SKM-1 (cell line): Measurements from ENCODE around the gene E2F2.

Experiments
- DNase-seq: peaks from one replicate; lab custom pipeline; 2025; ENCODE audit not compliant: unreplicated experiment; lab: John Stamatoyannopoulos, UW

Gene E2F2, protein sequence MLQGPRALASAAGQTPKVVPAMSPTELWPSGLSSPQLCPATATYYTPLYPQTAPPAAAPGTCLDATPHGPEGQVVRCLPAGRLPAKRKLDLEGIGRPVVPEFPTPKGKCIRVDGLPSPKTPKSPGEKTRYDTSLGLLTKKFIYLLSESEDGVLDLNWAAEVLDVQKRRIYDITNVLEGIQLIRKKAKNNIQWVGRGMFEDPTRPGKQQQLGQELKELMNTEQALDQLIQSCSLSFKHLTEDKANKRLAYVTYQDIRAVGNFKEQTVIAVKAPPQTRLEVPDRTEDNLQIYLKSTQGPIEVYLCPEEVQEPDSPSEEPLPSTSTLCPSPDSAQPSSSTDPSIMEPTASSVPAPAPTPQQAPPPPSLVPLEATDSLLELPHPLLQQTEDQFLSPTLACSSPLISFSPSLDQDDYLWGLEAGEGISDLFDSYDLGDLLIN

DNA sequence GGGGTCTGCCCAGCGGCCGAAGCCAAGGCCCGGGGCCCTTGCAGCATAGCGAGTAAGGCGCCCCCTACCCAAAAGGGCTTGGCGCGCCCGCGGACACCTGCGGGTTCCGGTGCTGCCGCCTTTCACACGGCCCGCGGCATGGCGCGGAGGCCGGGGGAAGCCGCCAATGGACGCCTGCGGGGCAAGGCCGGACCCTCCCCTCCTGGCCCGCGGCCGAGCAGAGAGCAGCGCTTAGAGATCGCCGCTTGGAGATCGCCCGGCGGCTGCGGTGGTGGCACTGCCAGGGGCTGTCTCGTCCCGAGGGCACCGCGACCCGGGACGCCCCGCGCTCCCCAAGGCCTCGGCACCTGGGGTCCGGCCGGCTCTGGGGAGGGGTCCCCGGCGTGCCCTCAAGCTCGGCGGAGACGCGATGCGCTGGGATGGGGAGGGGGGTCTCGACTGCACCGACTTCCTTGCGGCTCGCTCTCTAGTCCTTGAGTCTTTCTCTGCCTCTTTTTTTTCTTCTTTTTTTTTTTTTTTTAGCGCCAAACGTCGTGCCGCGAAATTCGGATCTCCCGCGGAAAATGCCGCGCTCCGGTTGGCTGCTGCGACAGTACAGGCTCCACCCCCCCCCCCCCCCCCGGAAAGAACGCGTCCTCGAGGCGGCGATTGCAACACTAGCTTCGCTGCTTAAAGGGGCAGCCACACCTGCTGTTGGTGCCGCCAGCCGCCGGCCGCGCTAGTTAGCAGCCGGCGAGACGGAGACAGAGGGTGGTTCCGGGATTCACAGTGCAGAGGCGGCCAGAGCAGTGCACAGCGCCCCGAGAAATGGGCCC is at the start of gene E2F2:
Gene E2F2, minus strand, starts transcription at position 487 of the 815 bp plus-strand sequence. Its CDS starts 440 bp downstream, at position 47.
- DNase-seq = no peak

DNA sequence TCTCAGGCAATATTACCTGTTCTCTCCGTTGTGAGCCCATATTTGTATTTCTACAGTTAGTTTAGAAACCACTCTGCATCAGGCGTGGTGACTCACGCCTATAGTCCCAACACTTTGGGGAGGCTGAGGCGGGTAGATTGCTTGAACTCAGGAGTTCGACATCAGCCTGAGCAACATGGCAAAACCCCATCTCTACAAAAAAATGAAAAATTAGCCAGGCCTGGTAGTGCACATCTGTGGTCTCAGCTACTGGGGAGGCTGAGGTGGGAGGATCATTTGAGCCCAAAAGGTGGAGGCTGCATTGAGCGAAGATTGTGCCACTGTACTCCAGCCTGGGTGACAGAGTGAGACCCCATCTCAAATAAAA is 47.9 kb upstream of the E2F2 start:
- no peak for DNase-seq

DNA sequence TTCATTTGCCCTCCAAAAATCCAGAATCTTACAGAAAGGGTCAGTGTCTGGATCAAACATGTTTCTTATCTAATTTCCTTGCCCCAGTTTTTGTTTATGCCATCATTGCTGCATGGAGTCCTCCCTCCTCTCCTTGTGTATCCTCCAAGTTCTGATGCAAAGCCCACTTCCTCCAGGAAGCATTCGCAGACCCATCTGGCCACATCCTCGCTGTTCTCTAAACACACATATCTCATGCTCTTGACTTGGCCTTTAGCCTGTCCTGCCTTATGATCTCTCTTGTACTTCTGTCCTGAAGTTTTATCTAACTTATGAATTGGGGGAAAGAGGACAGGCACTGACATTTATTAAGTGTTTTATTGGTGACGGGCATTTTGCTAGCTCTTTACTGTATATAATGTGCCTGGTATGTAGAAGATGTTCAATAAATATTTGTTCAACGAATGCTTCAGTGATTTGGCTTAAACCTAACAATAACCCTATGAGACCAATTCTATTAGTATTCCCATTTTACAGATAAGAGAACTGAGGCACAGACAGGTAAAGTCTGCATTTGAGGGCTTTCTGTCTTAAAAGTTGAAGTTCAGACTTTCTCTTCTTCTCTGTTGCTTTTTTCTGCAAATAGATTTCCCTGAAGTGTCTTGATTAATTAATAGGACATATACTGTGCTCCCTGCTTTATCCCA is 47.4 kb upstream of the E2F2 start:
- no peak for DNase-seq

DNA sequence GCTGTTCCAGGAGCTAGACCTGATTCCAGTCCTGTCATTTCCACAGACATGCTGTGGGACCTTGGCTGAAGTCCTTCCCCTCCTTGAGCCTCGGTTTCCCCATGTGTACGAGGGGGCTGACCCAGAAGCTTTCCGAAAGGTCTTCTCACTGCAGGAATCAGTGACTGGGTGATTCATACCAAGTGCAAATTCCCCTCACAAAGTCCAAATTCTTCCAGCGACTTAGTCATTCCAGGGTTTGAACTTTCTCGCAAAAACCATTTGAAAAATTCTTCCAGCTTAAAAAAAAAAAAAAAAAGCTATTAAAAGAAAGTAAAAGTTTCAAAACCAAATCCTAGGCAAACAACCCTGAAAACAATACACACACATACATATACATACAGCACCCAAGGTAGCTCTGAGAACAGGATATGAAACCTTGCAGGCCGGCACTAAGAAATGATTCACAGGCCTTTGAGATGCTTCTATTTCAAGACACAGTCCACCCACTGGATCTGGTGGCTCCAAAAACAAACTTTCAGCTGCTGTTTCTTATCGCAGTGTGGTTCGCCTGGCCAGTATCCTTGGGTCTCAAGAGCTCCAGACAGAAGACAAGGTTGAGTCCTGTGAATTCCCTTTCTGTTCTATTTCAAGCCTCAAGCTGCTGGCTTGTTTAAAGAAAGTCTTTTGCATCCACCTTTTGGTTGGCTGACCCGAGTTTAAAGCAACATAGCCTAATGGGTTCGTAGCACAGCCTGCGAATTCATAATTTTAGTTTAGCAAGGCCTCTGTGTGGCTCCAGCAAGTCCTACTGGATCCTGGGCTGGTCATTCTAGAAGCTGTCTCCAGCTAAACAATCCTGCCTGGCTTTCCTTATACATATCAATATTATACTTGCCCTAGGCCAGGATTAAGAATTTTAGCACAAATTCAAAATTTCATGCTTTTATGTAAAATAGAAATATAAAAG is 46.3 kb upstream of the E2F2 start:
- DNase-seq = no peak

DNA sequence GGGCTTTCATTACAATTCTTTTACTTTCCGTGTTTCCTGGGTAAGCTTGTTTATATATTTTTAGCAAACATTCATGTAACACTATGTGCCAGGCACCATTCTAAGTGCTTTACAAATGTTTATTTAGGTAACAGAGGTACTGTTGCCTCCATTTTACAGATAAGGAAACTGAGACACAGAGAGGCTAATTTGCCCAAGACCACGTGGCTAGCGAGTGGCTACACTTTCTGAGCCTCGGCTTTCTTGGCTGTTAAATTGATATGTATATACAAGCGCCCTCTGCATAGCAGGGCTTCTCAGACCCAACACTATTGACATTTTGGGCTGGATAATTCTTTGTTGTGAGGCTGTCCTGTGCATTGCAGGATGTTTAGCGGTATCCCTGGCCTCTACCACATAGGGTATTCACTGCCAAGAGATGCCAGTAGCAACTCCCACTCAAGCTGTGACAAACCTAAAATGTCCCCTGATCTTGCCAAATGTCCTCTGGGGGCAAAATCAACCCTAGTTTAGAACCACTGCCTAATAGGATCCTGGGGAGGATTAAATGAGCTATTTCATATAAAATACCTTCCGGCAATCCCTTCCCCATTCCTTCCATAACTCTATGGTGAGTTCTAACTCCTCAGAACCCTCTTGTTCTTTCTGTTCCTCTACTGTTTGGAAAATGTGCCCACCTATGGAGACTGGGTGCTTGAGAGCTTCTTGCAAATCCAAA is 45.5 kb upstream of the E2F2 start:
- no peak for DNase-seq

DNA sequence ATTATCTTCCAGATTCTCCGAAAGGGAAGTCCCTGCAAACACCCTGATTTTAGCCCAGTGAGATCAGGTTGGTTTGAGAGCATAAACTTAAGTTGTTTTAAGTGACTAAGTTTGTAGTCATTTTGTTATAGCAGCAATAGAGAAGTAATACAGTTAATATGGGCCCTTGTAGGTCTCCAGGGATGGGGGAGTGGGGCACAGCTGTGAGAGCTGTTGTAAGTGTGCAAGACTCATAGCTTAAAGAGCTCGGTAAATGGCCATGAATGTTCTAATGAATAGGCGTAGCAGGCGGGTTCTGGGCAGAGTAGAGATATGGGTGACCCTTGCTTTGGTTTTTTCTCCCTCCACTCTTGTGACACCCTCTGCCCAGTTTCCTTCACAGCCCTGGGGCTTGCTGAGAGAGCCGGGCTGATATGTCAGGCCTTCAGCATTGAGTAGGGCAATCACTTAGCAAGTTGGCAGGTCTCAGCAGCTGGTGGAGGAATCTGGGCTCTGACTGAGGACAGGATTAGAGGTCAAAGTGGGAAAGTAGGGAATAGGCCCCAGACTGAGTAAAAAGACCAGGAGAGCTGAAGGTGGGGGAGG is 44.3 kb upstream of the E2F2 start:
- no peak for DNase-seq

DNA sequence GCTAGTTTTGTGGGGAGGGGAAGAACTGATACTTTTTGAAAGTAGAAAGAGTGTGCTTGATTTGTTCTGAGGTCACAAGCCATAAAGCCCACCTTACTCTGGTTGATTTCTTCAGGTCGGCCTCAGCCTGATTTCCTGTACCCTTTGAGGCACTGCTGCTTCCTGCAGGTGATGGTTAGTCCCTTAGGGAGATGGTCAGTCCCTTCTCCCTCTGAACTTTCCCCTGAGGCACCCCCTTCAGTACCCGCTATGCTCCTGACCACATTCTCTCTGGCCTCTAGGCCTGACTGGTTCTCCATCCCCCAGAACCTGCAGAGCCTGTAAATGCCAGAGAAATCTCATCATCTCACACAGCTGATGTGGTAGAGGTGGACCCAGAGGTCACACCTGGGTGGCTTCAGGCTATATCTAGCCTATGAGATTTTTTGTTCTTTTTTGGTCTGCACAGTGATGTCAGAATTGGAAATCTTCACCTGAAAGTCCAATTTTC is 43.3 kb upstream of the E2F2 start:
- DNase-seq = no peak

DNA sequence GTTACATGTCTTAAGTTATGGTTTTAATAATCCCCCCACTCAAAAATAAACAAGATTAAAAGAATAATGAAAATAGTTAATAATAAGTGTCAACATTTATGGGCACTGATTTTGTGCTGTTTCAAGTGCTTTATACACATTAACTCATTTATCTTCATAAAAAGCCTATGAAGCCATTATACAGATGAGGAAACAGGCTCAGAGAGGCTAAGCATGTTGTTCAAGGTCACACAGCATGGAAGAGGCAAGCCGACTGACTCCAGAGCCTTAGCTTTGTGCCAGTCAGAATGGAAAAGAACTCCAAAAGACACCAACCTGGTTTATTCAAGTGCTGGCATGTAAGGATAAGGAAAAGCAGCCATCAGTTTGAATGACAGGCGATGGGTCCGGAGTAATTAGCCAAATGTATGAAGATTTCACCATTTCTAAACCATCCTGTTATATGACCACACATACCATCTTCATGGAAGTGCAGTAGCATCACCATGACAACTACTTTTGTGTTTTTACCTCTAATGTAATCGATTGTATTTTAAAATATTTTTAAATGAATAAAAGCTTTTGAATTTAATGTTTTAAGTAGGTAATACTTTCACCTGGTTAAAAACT is 42.6 kb upstream of the E2F2 start:
- DNase-seq = no peak

DNA sequence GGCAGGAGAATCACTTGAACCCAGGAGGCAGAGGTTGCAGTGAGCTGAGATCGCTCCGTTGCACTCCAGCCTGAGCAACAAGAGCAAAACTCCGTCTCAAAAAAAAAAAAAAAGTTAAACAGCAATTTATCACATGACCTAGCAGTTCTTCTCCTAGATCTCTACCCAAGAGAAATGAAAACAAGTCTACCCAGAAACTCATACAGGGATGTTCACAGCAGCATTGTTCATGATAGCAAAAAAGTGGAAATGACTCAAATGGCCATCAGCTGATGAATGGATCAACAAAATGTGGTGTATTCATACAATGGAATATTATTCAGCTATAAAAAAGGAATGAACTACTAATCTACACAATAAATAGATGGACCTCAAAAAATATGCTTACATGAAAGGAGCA is 40.4 kb upstream of the E2F2 start:
- DNase-seq = no peak

DNA sequence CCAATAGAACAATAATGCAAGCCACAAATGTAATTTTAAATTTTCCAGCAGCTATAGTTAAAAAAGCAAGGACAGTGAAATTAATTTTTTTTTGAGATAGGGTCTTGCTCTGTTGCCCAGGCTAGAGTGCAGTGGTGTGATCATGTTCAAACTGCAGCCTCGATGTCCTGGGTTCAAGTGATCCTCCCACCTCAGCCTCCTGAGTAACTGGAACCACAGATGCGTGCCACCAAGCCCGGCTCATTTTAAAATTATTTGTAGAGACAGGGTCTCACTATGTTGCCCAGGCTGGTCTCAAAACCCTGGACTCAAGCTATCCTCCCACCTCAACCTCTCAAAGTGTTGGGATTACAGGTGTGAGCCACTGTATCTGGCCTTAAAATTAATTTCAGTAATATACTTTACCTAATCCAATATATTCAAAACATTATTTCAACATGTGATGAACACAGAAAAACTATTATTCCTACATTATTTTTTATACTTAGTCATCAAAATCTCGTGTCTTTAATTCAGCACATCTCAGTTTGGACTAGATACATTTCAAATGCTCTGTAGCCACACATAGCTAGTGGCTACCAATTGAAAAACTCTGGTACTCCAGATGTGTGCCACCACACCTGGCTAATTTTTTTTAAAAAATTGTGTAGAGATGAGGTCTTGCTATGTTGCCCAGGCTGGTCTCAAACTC is 39.1 kb upstream of the E2F2 start:
- no peak for DNase-seq

DNA sequence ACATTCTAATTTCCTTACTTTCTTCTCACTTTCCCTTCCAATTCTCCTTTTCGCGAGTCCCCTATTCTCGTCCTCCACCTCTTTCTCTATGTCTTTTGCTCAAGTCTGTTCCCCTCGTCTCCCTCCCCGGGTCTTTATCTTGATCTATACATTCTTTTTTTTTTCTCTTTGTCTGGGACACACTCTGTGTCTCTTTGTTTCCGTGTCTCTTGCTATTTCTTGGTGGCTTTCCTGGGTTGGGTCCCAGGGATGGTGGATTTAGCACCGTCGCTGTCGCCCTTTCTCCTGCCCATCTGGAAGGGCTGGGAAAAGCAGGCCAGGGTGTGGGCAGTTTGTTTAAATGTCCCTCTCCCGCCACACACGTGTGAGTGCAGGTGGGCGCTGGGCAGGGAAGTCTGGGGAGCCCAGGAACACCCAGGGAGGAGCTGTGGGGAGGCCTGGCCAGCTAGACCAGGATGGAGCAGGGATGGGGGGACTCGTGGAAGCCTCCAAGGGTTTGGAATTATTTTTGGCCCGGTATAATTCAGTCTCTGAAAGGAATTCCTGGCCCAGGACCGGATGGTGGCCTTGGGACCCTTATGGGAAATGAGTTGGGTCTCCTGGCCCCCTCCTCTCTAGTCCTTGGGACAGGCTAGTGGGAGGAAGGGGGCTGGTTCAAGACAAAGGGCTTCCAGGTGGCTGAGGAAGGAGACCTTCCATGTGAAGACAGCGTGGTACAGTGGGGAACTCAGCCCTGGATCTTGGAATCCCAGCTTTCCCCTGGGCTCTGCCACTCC is 37.8 kb upstream of the E2F2 start:
- no peak for DNase-seq

DNA sequence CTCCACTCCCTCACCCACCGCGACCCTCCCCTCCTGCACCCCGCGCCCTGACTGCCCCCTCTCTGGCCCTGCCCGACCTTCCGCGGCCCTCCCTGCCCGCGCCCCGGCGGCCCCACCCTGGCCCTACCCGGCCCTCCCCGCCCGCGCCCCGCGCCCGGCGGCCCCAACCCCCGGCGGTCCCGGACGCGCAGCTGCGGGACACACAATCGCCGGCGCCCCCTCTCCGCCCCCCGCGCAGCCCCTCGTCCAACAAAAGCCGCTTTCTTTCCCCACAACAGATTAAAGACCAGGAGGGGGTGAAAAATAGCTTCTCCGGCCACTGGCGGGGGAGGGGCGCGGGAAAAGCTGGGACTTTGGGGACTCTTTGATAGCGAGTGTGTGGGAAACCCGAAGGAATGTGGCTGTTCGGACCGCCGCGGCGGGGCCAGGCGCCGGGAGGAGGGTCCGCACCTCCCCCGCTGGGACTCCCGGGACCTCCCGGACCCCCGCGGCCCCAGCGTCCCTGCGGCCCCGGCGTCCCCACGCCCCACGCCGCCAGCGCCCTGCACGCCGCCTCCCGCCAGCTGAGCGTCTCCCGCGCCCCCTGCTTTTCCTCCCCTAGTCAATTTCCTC is 37.1 kb upstream of the E2F2 start:
- no peak for DNase-seq

DNA sequence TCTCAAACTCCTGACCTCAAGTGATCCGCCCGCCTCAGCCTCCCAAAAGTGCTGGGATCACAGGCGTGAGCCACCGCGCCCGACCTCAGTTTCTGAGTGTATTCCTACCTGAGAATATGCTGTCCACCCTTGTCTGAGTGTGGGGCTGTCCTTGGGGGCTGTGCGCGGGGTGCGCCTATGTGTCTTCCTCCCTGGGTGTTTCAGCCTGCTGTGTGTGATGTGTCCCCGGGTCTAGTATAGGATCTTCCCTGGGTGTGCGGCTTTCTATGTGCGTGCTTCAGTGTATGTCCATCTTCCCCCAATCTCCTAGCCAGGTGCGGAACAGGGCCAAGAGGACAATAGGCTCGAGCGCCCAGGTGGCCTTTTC is 36.6 kb upstream of the E2F2 start:
- no peak for DNase-seq

DNA sequence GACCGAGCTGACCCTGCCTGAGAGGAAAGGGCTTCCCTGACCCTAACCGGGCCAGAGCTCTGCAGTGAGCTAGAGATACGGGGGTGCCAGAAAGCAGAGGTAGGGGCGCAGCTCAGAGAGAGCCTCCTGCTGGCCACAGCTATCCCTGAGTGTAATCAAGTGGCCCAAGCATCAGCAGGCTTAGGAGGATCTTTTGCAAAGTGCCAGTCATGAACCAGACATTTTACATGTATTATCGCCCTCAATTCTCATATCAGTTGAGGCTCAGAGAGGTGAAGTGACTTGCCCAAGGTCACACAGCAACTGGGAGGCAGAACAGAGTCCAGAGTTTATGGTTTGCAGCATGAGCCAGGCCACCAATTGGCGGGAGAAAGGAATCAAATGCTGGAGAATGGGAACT is 35.3 kb upstream of the E2F2 start:
- no peak for DNase-seq

DNA sequence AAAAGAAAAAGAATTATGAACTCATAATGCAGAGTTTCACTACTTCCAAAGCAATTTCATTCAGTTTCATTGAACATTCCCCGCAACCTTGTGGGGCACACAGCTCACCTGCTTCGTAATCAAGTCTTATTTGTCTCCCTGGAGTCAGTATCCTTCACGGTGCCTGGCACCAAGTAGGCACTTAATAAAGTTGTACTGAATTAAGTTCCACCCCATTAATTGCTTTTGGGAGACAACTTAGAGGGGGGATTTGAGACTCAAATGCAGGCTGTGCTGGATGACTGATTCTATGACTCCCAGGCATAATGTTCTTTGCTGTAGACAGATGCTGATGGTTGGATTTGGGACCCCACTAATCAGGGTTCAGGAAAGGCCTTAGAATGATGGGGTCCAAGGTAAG is 34.7 kb upstream of the E2F2 start:
- DNase-seq = no peak

DNA sequence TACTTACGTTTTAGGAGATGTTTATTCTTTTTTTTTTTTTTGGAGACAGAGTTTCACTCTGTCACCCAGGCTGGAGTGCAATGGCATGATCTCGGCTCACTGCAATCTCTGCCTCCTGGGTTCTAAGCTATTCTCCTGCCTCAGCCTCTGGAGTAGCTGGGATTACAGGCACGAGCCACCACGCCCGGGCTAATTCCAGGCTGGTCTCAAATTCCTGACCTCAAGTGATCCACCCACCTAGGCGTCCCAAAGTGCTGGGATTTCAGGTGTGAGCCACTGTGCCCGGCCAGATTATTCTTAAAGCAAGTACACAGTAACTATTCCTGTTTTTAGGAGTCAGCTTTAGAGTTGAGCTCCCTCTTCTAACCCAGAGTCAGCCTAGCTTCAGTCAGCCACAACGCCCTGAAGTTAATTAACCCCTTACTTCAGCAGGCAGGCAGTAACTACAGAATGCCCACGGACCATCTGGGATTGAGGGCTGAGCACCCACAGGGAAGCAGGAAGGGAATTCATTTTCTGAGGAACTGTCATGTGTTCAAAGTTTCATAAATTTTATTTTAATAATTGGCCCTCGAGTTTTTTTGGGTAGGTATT is 33.6 kb upstream of the E2F2 start:
- no peak for DNase-seq
